ENCODE data around the gene EXOC4. TPM values are rescaled to one million over a fixed set of nuclear protein-coding genes. Genes with fewer than 3 reads are reported as not detected.

Gene EXOC4
- total and polyA plus RNA-seq, 2 of the 13 experiments (the other 11 are each of a cell fraction or from before 2014, with no cell fraction given): 22.5 to 39.0 TPM

DNA sequence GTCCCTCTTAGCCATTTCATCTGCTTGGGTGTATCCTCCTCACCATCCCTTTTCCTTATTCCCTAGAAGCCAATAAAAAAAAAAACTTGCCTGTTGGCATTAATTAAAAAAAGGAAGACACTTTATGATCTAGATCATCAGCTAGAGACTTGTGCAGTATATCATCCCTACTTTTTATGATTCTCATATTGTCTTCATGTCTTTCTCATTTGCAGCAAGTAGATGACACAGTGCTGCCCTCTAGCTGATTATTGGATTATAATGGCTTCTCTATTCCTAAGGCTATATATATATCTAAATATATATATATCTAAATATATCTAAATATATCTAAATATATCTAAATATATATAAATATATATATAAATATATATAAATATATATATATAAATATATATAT is 601.9 kb downstream of the EXOC4 start:
- FAIRE-seq (no peak), ATAC-seq (peak; percentile 43; the same call in 2 of the 3 replicates)

More for the DNA sequence above, 601.9 kb downstream of the EXOC4 start:
- no peaks in the 10 kb centered on the region for H3K36me3 ChIP-seq (replicated peaks in 1 of 2; ENCODE audit: control insufficient read depth in 1 of 2, insufficient read depth in 2 of 2, low read length in 2 of 2)
- 0 out of 2 replicates have a peak, but pooled peaks cover 7% of the 10 kb centered on the region for H3K4me1 ChIP-seq (ENCODE audit: insufficient read depth, low read length)
- H3K9me3 ChIP-seq (ENCODE audit: low read length): no peaks in the 10 kb centered on the region
- in situ Hi-C loops (cut with HindIII; ENCODE audit: extremely low pct_ligation_motif_present, low pct_unique_long_range_greater_than_20kb) (no loop called here), intact Hi-C loops (cut with micrococcal nuclease; ENCODE audit: unreplicated experiment) (loop anchor here (10.0 kb wide), 1 partner anchor 570 kb away; no protein-coding TSS in a partner anchor)
- H3K79me2 ChIP-seq (ENCODE audit: insufficient read depth, low read length): no peaks in the 10 kb centered on the region
- no peaks in the 10 kb centered on the region for H3K27me3 ChIP-seq (ENCODE audit: control insufficient read depth in 1 of 2, insufficient read depth in 2 of 2, low read length in 2 of 2)
- no peaks in the 10 kb centered on the region for H4K20me1 ChIP-seq (ENCODE audit: insufficient read depth, low read length)
- BruUV-seq (replicated peaks): no TSS peak
- H3K4me3 ChIP-seq (replicated peaks in 1 of 3; ENCODE audit: insufficient read depth in 1 of 3, low read depth in 2 of 3, low read length in 3 of 3): no peak overlapping the region
- no peak overlapping the region for H3K4me2 ChIP-seq (ENCODE audit: low read depth, low read length)
- no peak overlapping the region for H3K27ac ChIP-seq (ENCODE audit: extremely low read length, insufficient read depth, low read length)
- ChIA-PET POLR2A (no interaction called here), CTCF (ENCODE audit: low intra/inter-chr PET ratio, low total read pairs) (interaction anchor here (1.5 kb wide), 1 partner anchor 136 kb away, joined by 4 read pairs; no protein-coding TSS in a partner anchor)
- H2AFZ ChIP-seq (ENCODE audit: low read length): no peak overlapping the region
- peak; percentile 37 for DNase-seq (ENCODE audit: low spot score)
- TF ChIP-seq, protein P1, sequence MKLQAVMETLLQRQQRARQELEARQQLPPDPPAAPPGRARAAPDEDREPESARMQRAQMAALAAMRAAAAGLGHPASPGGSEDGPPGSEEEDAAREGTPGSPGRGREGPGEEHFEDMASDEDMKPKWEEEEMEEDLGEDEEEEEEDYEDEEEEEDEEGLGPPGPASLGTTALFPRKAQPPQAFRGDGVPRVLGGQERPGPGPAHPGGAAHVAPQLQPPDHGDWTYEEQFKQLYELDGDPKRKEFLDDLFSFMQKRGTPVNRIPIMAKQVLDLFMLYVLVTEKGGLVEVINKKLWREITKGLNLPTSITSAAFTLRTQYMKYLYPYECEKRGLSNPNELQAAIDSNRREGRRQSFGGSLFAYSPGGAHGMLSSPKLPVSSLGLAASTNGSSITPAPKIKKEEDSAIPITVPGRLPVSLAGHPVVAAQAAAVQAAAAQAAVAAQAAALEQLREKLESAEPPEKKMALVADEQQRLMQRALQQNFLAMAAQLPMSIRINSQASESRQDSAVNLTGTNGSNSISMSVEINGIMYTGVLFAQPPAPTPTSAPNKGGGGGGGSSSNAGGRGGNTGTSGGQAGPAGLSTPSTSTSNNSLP (IDR thresholded peaks at IDR 0.05; ENCODE audit: low read depth, low read length): peak; percentile 29; the same call in 1 of the 2 replicates
- TF ChIP-seq, protein P2, sequence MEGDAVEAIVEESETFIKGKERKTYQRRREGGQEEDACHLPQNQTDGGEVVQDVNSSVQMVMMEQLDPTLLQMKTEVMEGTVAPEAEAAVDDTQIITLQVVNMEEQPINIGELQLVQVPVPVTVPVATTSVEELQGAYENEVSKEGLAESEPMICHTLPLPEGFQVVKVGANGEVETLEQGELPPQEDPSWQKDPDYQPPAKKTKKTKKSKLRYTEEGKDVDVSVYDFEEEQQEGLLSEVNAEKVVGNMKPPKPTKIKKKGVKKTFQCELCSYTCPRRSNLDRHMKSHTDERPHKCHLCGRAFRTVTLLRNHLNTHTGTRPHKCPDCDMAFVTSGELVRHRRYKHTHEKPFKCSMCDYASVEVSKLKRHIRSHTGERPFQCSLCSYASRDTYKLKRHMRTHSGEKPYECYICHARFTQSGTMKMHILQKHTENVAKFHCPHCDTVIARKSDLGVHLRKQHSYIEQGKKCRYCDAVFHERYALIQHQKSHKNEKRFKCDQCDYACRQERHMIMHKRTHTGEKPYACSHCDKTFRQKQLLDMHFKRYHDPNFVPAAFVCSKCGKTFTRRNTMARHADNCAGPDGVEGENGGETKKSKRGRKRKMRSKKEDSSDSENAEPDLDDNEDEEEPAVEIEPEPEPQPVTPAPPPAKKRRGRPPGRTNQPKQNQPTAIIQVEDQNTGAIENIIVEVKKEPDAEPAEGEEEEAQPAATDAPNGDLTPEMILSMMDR (CRISPR knock-in tag; IDR thresholded peaks at IDR 0.05): peak; percentile 42; the same call in 1 of the 2 replicates
- TF ChIP-seq STAG1 (CRISPR knock-in tag; IDR thresholded peaks at IDR 0.05) (peak; percentile 45), DPF2 (CRISPR knock-in tag; IDR thresholded peaks at IDR 0.05; ENCODE audit: borderline replicate concordance, low read depth) (no peak), ZNF550 (CRISPR knock-in tag; IDR thresholded peaks at IDR 0.05; ENCODE audit: borderline replicate concordance) (no peak)
- H3K9ac ChIP-seq (ENCODE audit: insufficient read depth, low read depth, low read length): no peak overlapping the region

All from HepG2 (cell line).